CD4-positive, alpha-beta T cell treated with Interleukin-12 subunit alpha and Interleukin-12 subunit beta, for 1 hour (primary cell): Measurements from ENCODE around the gene RNU7-1.
A peak's percentile ranks its signal among the peaks of the same experiment; 100 is the strongest.

ENCODE experiments used
- DNase-seq: peaks from one replicate; pipeline ENCODE4 v3.0.0-alpha.2; 2020

Gene RNU7-1

DNA sequence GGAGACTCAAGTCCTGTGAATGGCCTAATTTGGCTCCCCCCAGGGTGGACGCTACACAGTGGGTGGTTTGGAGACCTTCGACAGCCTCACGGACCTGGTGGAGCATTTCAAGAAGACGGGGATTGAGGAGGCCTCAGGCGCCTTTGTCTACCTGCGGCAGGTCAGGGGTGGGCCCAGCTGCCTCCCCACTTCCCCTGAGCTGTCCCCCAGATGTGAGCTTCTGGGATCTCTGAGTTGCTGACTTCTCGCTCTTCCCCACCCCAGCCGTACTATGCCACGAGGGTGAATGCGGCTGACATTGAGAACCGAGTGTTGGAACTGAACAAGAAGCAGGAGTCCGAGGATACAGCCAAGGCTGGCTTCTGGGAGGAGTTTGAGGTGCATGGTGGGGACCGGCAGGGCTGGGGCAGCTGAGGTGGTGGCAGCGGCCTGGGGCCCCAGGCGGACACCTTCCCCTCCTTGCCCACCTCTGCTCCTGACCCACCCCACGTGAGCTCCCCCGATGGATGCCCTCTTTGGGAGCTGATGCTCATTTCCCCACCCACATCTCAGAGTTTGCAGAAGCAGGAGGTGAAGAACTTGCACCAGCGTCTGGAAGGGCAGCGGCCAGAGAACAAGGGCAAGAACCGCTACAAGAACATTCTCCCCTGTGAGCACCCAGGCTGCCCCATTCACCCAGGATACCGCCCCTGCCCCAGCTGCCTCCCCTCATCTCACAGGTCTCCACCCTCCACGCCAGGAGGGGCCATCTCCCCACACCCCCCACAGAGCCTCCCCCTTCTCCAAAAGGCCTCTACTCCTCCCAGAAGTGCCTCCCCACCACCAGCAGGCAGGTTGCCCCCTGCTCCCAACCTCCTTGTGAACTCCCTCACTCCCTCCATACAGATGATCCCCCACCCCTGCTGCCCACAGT is 11.7 kb downstream of the RNU7-1 start:
- no peak for DNase-seq

GRCh38 chr12:6956021-6956727 is 12.6 kb downstream of the RNU7-1 start:
- DNase-seq = peak; percentile 46

DNA sequence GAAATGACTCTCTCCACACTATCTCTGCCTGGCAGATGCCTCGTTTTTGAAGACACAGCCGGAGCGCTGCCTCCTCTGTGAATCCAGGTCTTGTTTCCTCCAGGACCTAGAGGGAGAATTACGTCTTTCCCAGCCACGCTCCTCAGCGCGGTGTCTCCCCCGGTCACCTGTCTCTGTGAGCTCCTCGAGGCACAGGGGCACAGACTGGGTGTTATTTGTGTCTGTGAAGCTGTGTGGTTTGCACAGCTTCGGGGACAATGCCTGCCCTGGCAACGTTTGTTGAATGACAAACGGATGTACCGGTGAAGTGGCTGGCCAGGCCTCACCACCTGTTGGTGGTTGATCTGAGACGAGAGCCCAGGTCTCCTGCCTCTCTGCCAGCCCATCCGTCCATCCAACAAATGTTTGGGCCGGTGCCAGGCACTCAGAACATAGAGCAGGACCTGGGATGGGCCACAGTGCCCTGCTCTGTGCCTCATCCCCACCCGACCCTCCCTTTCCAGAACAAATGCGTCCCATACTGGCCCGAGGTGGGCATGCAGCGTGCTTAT is 13.6 kb downstream of the RNU7-1 start:
- peak; percentile 68 for DNase-seq

DNA sequence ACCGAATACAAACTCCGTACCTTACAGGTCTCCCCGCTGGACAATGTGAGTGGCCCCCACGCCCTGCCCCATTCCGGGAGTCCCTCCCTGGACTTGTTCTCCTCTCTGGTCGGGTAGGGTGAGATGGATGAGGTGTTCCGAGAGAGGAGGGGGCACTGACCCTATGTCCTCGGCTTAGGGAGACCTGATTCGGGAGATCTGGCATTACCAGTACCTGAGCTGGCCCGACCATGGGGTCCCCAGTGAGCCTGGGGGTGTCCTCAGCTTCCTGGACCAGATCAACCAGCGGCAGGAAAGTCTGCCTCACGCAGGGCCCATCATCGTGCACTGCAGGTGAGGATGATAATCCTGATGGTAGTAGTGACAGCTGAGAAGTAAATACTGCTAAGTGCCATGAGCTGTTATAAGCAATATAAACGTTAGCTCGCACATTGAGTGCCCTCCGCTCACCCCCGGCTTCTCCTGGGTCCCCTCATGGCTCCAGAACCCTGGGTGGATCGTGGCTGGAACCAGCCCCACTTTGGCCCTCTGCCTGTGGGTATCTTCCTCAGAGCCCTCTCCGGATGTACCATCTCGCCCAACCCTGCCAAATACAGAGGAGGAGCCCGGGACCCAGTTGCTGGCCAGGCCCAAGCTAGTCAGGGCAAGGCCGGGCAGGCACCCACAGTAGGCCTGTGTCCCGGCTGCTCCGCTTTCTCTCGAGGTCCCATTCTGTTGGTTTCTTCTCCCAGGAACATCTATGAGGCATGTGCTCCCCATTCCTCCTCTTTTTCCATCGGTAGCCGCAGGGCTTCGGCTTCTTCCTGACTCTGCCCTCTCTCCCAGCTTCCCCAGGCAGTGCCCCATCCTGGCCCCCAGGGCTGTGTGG is 14.4 kb downstream of the RNU7-1 start:
- peak; percentile 21 for DNase-seq

DNA sequence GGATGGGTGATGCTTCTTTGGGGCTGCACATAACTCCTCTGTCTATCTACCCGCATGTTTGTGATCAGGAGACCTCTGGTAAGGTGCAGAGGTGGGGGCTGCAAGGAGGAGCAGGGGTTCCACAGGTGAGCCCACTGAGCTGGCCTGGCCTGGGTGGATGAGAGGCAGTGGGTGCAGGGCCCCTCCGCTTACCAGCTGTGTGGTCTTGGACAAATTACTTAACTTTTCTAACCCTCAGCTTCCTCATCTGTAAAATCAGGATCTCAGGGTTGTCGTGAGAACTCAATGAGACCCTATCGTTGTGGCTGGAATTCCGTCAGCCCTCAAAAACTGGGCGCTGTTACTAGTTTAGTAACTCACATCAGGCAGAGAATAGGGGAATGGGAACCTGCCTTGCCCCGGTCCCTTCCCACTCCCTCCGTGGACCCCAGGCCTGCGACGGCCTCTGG is 15.0 kb downstream of the RNU7-1 start:
- no peak for DNase-seq

DNA sequence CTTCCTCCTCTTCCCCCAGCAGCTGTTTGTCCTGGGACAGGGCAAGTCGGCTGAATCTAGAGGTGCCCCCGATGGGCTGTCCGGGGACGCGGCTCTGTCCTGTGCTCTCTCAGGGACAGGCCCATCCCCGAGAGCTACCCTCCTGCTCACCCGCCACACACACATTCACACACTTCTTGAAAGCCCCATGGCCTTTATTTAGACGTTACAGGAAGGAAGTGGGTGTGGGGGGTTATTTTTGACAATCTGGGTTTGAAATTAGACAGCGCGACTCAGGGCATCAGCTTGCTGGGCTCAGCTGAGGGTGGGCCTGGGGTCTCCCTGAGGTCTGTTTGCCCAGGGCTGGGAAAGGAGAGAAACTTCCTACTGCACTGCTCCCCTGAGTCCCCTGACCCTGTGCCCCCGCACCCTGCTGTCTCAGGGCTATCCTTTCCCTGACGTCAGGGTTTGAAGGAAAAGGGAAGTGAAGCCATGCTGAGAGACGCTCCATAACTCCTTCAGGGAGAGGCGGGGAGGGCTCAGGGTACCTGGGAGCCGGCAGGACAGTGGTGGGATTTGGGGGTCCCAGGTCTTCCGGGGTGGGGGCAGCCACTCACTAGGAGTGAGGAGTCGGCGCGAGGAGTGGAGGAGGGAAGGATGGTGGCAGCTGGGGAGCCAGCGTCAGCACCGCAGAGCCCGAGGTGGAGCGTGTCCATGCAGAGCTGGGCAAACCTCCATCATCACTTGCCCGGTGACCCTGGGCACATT is 15.6 kb downstream of the RNU7-1 start:
- DNase-seq = peak; percentile 90

- no peak for DNase-seq
These were observed 16.4 kb downstream of the RNU7-1 start for GRCh38 chr12:6959805-6960592.

DNA sequence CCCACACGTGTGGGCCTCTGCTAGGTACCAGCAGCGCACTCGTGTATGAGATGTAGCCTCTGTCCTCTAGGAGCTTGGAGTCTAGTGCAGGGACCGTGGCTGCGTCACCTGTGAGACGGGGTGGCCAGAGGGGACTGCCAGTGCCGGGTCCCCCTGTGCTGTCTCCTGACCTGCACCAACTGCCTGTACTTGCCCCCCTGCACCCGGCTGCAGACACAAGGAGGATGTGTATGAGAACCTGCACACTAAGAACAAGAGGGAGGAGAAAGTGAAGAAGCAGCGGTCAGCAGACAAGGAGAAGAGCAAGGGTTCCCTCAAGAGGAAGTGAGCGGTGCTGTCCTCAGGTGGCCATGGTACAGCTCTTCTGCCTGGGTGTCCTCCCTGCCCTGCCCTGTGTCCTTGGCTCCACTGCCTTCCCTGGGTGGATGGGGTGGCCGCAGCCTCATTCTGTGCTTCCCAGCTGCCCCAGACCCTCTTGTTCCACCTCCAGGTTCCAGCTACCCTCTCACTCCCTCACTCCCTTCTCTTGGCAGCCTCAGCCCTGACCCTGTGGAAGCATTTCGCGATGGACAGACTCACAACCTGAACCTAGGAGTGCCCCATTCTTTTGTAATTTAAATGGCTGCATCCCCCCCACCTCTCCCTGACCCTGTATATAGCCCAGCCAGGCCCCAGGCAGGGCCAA is 17.1 kb downstream of the RNU7-1 start:
- DNase-seq = peak; percentile 56

GRCh38 chr12:6961278-6961694 is 17.7 kb downstream of the RNU7-1 start:
- peak; percentile 94 for DNase-seq

DNA sequence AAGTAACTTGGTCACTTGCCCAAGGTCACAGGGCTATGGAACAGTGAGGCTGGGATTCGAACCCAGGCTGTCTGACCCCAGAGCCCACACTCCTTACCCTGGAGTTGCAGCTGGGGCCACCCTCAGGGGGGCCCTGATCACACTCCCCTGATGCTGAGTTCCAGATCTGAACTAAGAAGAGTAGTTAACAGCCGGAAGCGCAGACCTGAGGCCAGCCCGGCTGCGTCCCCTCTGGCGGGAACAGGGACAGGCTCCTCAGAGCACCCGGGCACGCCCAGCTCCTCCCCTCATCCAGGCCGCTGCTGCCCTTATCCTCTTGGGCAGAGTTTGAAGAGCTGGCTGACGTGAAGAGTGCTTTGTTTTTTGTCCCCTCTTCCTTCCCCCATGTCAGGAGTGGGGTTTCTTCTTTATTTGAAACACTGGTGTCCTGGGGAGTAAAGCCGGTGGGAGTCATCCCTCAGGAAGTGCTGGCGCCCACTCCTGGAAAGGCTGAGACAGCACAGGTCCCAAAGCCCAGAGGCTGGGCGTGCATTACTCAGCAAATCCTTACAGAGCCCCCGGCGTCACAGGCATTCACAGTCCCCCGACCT is 18.2 kb downstream of the RNU7-1 start:
- DNase-seq = no peak

DNA sequence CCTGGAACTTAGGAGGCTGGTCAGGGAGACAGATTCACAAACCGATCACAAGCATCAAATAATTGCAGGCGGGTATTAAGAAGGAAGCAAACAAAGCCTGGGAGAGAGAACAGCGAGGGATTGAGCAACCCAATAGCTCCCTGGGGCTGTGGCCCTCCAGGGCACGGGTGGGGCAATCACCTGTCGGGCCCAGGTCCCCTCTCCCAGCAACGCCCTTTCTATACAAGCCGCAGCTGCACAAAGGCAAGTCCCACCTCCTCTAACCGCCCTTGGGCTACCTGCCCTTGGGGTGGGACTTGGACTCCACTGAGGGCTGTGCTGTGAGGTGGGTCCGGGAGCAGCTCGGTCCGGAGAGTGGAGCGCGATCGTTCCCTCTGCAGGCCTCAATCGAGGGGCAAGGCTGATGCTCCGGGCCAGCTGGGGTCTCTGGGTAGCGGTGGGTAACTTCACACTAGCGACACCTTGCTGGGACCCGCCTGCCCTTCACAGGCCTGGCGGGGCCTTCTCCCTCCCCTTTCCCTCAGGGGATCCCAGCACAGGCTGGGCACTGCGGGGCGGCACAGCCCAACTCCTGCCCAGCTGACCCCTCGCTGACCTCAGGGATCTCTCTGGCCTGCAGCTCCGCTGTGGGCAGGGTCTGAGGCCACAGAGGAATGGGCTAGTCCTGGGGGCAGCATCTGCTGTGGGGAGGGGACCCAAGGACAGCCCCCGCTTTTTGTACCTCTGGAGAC is 18.8 kb downstream of the RNU7-1 start:
- DNase-seq = no peak

GRCh38 chr12:6963016-6963731 is 19.6 kb downstream of the RNU7-1 start:
- DNase-seq = no peak

- no peak for DNase-seq
These were observed 20.3 kb downstream of the RNU7-1 start for GRCh38 chr12:6963791-6964413.

DNA sequence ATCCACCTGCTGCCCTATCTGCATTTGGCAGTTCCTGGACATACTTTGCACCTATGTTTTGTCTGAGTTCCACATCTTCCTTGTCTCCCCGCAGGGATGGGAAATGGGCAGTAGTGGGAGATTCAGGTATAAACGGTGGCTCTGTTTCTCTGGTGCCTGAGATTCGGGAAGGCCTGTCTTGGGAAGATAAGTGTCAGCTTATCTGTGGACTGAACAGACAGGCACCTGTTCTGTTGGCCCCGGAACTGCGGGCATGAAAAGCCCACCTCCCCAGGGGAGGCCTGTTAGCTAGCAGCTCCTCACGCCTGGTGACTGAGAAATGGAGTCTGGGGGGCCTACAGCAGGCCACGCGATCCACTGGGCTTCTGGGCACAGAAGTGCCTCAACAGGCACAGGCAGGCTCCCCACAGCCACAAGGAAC is 21.0 kb downstream of the RNU7-1 start:
- DNase-seq = no peak

GRCh38 chr12:6965026-6965661 is 21.5 kb downstream of the RNU7-1 start:
- DNase-seq = peak; percentile 93

DNA sequence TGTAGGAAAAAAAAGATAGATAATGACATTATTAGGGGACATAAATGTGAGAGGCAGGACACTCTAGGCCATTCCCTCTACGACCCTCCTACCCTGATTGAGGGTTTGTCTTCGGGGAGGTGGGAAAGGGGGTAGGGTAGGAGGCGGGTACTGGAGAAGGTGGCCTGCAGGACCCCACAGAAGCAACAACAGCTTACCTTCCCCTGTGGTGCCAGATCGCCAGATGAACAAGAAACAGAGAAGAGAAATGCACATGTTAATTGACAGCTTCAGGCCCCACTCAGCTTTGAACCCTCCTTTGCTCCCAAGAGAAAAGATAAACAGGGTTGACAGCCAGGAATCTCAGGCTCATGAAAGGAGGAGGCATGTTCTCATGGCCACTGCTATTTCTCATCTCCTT is 22.1 kb downstream of the RNU7-1 start:
- DNase-seq = no peak

DNA sequence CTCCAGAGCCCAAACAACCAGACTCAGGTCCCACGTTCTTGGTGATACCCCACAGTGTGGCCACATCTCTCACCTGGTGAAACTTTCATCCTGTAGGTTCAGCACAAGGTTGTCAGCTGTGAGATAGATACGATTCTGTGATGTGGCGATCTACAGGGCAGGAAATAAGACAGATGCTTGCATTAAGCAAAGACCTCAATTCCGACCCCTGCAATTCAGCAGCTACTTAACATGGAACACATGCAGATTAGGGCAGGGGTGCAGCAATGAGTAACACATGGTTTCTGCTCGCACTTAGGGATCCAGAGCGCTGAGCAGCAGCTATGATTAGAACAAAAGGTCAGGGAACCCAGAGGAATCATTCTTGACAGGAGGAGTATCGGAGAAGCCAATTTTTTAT is 22.7 kb downstream of the RNU7-1 start:
- no peak for DNase-seq

GRCh38 chr12:6967651-6968100 is 24.1 kb downstream of the RNU7-1 start:
- DNase-seq = no peak
